ENCODE results near the gene FMO2.
A peak's percentile ranks its signal among the peaks of the same experiment; 100 is the strongest.

FMO2 gene

GRCh38 chr1:171141688-171142415, 43.2 kb upstream of the FMO2 start:
- TF ChIP-seq CTCF (IDR thresholded peaks at IDR 0.05; ENCODE audit: insufficient read depth, low read depth, low read length, missing control alignments): no peak
- no peak overlapping the region for H3K4me3 ChIP-seq (ENCODE audit: low read length)
- DNase-seq (ENCODE audit: low read depth): no peak

DNA sequence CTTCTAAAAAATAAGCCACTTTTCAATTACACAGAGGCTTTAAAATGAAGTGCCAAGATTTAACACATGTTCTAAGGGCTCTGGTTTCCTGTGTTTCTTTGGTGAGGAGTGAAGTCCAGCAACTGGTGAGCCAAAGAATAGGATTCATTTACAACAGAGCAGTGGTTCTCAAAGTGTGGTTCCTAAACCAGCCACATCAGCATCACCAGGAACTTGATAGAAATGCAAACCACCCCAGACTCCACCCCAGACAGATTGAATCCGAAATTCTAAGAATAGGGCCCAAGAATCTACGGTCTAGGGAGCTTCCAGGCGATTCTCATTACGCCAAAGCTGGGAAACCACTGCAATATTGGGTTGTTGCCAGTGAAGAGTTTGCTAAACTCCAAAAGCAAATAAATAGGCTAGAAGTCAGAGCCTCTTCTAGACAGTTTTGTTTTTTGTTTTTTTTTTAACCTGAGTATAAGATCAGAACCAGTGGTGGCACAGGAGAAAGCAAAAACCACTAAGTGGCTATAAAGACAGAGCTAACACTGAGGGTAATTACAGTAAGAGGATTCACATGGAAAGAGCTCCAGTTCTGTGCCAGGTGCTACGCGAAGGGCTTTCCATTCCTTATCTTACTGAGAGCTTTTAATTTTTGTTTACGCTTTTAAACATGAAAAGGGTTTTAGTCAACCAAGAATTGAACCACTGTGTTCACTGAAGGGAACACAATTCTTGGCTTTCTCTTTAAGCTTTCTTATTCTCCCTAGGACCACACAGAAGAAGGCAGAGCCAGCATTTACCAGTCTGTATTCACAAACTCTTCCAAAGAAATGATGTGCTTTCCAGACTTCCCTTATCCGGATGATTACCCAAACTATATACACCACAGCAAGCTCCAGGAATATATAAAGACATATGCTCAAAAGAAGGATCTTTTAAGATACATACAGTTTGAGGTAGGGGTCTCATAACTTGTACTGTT, 42.4 kb upstream of the FMO2 start:
- no peak for TF ChIP-seq CTCF (IDR thresholded peaks at IDR 0.05; ENCODE audit: insufficient read depth, low read depth, low read length, missing control alignments)
- no peak overlapping the region for H3K4me3 ChIP-seq (ENCODE audit: low read length)
- no peak for DNase-seq (ENCODE audit: low read depth)

DNA sequence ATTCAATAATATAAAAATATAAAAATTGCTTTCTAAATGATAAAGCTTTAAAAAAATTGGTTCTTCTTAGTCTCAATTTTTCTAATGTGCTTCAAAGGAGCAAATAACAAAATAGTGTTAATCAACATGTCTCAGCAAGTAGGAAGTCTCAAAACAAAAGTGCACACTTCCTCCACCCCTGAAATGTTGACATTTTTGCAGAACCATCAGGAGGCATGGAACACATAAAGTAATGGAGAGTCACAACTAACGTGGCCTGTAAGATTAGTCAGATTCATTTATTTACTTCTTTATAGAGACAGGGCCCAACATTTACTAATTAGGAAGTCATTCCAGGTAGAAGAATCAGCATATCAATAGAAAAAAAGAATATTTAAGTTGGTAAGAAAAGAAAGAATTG, 34.9 kb upstream of the FMO2 start:
- TF ChIP-seq CTCF (IDR thresholded peaks at IDR 0.05; ENCODE audit: insufficient read depth, low read depth, low read length, missing control alignments): no peak
- no peak overlapping the region for H3K4me3 ChIP-seq (ENCODE audit: low read length)
- DNase-seq (ENCODE audit: low read depth): peak; percentile 53

GRCh38 chr1:171152549-171152948, 32.6 kb upstream of the FMO2 start:
- TF ChIP-seq CTCF (IDR thresholded peaks at IDR 0.05; ENCODE audit: insufficient read depth, low read depth, low read length, missing control alignments): no peak
- no peak overlapping the region for H3K4me3 ChIP-seq (ENCODE audit: low read length)
- no peak for DNase-seq (ENCODE audit: low read depth)

DNA sequence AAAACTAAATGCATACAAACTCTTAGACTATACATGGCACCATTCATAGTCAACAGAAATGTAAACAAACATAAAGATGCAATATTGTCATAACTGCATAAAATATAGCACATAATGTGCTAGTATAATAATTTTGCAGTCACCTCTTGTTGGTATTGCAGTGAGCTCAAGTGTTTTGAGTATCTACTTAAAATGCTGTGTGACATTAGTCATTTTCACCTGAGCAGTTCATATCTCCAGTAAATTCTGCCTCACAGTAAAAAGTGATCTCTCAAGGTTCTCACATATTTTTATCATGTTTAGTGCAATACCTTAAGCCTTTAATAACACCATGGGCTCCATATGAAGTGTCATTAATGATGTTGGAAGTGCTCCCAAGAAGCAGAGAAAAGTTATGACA, 29.6 kb upstream of the FMO2 start:
- no peak for TF ChIP-seq CTCF (IDR thresholded peaks at IDR 0.05; ENCODE audit: insufficient read depth, low read depth, low read length, missing control alignments)
- DNase-seq (ENCODE audit: low read depth): no peak
- no peak overlapping the region for H3K4me3 ChIP-seq (ENCODE audit: low read length)

- no peak overlapping the region for H3K4me3 ChIP-seq (ENCODE audit: low read length)
- no peak for DNase-seq (ENCODE audit: low read depth)
- TF ChIP-seq CTCF (IDR thresholded peaks at IDR 0.05; ENCODE audit: insufficient read depth, low read depth, low read length, missing control alignments): no peak
Observed at GRCh38 chr1:171158096-171158495, 27.0 kb upstream of the FMO2 start.

Data from epithelial cell of esophagus (primary cell).